Ascending aorta (tissue), 2 donors: ENCODE data around the gene JDP2. TPM values are rescaled to one million over a fixed set of nuclear protein-coding genes. Genes with fewer than 3 reads are reported as not detected.

Source experiments
- DNase-seq, 2 donors: peaks; one replicate each; pipeline ENCODE4 v3.0.0-alpha.2; 2019; ENCODE audit warnings: low spot score in 2 of 2
- H3K27ac ChIP-seq, 2 donors: fragments of 200-600 bp; sonication (generic); one replicate each; pipeline ENCODE4 v1.5.1; 2016 to 2017; ENCODE audit warnings: mild to moderate bottlenecking in 1 of 2
- H3K27me3 ChIP-seq: fragments of 200-600 bp; sonication (generic); one replicate; pipeline ENCODE4 v1.5.1; 2017
- H3K36me3 ChIP-seq, 2 donors: fragments of 200-600 bp; sonication (generic); one replicate each; pipeline ENCODE4 v1.5.1; 2016
- H3K4me1 ChIP-seq, 2 donors: fragments of 200-600 bp; sonication (generic); one replicate each; pipeline ENCODE4 v1.5.1; 2016 to 2017; ENCODE audit warnings: mild to moderate bottlenecking in 1 of 2
- H3K4me3 ChIP-seq, 2 donors: fragments of 200-600 bp; sonication (generic); one replicate each; pipeline ENCODE4 v1.5.1; 2016 to 2017; ENCODE audit warnings: mild to moderate bottlenecking in 1 of 2
- H3K9me3 ChIP-seq, 2 donors: fragments of 200-600 bp; sonication (generic); one replicate each; pipeline ENCODE4 v1.5.1; 2016
- intact Hi-C: fragments of 100-400 bp; cut with DNase I; formaldehyde crosslinking; loops from one replicate; pipeline ENCODE4 v1.15.1; 2023
- total RNA-seq: library from RNA; depleted of rRNA; stranded (reverse); fragments of >200 nt; gene quantifications from one replicate; pipeline ENCODE4 v1.1.0, GENCODE V29; 2016
- TF ChIP-seq, protein P1 (sequence below), 3 experiments: fragments of 200-600 bp in 2 of 3; fragments of 450-650 bp in 1 of 3; sonication (generic) in 2 of 3; IDR thresholded peaks; one replicate each; pipeline ENCODE4 v1.5.1; 2016 to 2019; ENCODE audit warnings: antibody characterized with exemption in 3 of 3, mild to moderate bottlenecking in 1 of 3, moderate library complexity in 1 of 3

Gene JDP2
- total RNA-seq, 1 donor from 2014 or later = 213 TPM

GRCh38 chr14:75486318-75486717, 58.5 kb downstream of the JDP2 start:
- no peak overlapping the region for H3K27ac ChIP-seq
- intact Hi-C loops = loop anchor here (5.0 kb wide), 2 partner anchors 59 to 354 kb away; partner anchors contain the start of gene JDP2
- DNase-seq = no peak
- no peak overlapping the region for H3K4me3 ChIP-seq
- no peaks in the 10 kb centered on the region for H3K4me1 ChIP-seq
- H3K27me3 ChIP-seq = no peaks in the 10 kb centered on the region
- H3K36me3 ChIP-seq = no peaks in the 10 kb centered on the region
- TF ChIP-seq, protein P1, sequence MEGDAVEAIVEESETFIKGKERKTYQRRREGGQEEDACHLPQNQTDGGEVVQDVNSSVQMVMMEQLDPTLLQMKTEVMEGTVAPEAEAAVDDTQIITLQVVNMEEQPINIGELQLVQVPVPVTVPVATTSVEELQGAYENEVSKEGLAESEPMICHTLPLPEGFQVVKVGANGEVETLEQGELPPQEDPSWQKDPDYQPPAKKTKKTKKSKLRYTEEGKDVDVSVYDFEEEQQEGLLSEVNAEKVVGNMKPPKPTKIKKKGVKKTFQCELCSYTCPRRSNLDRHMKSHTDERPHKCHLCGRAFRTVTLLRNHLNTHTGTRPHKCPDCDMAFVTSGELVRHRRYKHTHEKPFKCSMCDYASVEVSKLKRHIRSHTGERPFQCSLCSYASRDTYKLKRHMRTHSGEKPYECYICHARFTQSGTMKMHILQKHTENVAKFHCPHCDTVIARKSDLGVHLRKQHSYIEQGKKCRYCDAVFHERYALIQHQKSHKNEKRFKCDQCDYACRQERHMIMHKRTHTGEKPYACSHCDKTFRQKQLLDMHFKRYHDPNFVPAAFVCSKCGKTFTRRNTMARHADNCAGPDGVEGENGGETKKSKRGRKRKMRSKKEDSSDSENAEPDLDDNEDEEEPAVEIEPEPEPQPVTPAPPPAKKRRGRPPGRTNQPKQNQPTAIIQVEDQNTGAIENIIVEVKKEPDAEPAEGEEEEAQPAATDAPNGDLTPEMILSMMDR (IDR thresholded peaks at IDR 0.05) = no peak
- H3K9me3 ChIP-seq = no peaks in the 10 kb centered on the region

DNA sequence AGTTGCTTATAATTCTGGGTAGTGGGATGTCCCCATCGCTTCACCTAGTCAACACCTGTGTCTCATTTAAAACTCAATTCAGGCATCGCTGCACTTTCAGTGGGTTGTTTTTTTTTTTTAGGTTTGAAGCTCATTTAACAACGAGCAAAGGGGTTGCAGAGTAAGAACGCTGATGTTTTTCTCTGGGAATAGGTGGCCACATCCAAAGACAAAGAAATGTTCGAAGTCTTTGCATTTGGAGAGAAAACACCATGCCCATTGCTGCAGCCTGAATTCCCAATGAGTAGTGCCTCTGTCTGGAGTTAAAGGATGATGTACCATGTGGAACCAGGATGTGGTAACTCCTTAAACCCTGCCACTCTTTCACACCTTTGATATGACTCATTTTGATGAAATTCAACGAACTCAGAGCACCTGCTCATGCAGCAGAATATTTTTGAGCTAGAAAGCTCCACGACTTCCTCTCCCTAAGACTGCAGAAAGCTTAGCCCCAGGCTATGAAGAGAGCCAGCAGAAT, 59.4 kb downstream of the JDP2 start:
- H3K4me1 ChIP-seq = no peaks in the 10 kb centered on the region
- H3K36me3 ChIP-seq = no peaks in the 10 kb centered on the region
- H3K27ac ChIP-seq = no peak overlapping the region
- intact Hi-C loops = loop anchor here (5.0 kb wide), 2 partner anchors 60 to 355 kb away; partner anchors contain the start of gene JDP2
- no peaks in the 10 kb centered on the region for H3K9me3 ChIP-seq
- no peak overlapping the region for H3K4me3 ChIP-seq
- no peaks in the 10 kb centered on the region for H3K27me3 ChIP-seq
- no peak for DNase-seq
- TF ChIP-seq, protein P1 (IDR thresholded peaks at IDR 0.05) = no peak

DNA sequence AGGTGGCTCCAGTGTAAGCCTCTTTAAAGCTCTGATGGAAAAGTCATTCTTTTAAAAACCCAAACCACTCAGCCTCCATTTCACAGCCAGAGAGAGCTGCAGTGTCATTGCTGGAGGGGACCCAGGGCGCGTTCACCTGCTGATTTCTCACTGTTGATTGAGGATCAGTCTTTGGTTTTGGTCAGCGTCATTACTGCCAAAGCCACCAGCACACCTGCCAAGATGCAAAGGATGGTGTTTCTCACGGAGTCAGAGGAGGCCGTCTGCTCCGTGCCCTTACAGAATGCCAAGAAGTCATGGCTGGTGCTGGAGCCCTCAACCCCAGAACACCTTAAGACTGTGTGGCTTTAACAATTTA, 61.6 kb downstream of the JDP2 start:
- TF ChIP-seq, protein P1 (IDR thresholded peaks at IDR 0.05) = no peak
- no peaks in the 10 kb centered on the region for H3K4me1 ChIP-seq
- H3K27ac ChIP-seq = no peak overlapping the region
- intact Hi-C loops = loop anchor here (5.0 kb wide), 2 partner anchors 62 to 357 kb away; partner anchors contain the start of gene JDP2
- DNase-seq = peak in 1 of 2 donors; percentile 38
- no peaks in the 10 kb centered on the region for H3K27me3 ChIP-seq
- H3K36me3 ChIP-seq = no peaks in the 10 kb centered on the region
- H3K4me3 ChIP-seq = no peak overlapping the region
- H3K9me3 ChIP-seq = no peaks in the 10 kb centered on the region

- no peak overlapping the region for H3K27ac ChIP-seq
- no peaks in the 10 kb centered on the region for H3K27me3 ChIP-seq
- intact Hi-C loops = no loop called here
- peak in 1 of 2 donors; percentile 40 for DNase-seq
- TF ChIP-seq, protein P1 (IDR thresholded peaks at IDR 0.05) = no peak
- H3K4me3 ChIP-seq = no peak overlapping the region
- H3K4me1 ChIP-seq = no peaks in the 10 kb centered on the region
- H3K36me3 ChIP-seq = no peaks in the 10 kb centered on the region
- H3K9me3 ChIP-seq = no peaks in the 10 kb centered on the region
Observed at GRCh38 chr14:75491376-75491978, 63.7 kb downstream of the JDP2 start.

GRCh38 chr14:75492832-75493591, 65.2 kb downstream of the JDP2 start:
- Histone ChIP-seq H3K36me3 (no peaks in the 10 kb centered on the region), H3K4me1 (no peaks in the 10 kb centered on the region), H3K9me3 (no peaks in the 10 kb centered on the region), H3K4me3 (no peak overlapping the region), H3K27ac (no peak overlapping the region), H3K27me3 (no peaks in the 10 kb centered on the region)
- TF ChIP-seq, protein P1 (IDR thresholded peaks at IDR 0.05) = no peak
- intact Hi-C loops = no loop called here
- peak in 1 of 2 donors; percentile 48 for DNase-seq
